ENCODE measurements around the gene GPD1.

Gene GPD1

GRCh38 chr12:50086148-50086547 lies 17.7 kb upstream of the GPD1 start:
- TF ChIP-seq, protein P1, sequence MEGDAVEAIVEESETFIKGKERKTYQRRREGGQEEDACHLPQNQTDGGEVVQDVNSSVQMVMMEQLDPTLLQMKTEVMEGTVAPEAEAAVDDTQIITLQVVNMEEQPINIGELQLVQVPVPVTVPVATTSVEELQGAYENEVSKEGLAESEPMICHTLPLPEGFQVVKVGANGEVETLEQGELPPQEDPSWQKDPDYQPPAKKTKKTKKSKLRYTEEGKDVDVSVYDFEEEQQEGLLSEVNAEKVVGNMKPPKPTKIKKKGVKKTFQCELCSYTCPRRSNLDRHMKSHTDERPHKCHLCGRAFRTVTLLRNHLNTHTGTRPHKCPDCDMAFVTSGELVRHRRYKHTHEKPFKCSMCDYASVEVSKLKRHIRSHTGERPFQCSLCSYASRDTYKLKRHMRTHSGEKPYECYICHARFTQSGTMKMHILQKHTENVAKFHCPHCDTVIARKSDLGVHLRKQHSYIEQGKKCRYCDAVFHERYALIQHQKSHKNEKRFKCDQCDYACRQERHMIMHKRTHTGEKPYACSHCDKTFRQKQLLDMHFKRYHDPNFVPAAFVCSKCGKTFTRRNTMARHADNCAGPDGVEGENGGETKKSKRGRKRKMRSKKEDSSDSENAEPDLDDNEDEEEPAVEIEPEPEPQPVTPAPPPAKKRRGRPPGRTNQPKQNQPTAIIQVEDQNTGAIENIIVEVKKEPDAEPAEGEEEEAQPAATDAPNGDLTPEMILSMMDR (conservative IDR thresholded peaks at IDR 0.05; ENCODE audit: control insufficient read depth, insufficient read depth, low read depth, low read length), result no peak
- H3K4me3 ChIP-seq (ENCODE audit: control insufficient read depth, low read depth, low read length), result peak overlapping the region; percentile 86
- no peak for DNase-seq (ENCODE audit: low read depth)

GRCh38 chr12:50087151-50087550 lies 16.7 kb upstream of the GPD1 start:
- H3K4me3 ChIP-seq (ENCODE audit: control insufficient read depth, low read depth, low read length), result no peak overlapping the region
- TF ChIP-seq, protein P1 (conservative IDR thresholded peaks at IDR 0.05; ENCODE audit: control insufficient read depth, insufficient read depth, low read depth, low read length), result no peak
- no peak for DNase-seq (ENCODE audit: low read depth)

DNA sequence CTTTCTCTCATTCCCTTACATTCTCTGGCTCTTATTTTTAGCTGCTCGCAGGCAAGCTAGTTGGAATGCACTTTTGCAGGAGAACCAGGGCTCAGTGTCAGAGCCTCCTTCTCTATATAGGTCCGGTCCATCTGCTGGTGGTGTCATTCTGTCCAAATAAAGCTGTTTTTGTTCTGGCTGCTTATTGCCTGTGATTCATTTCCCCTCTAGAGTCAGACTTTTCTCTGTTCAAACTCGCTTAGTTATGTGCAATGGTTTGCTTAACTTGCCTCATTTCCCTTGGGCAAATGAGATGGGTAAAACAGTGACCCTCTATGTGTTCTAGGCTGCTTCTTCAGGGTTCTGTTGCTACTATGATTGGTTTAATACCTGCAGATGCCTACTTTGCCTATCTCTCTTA lies 15.8 kb upstream of the GPD1 start:
- peak; percentile 82 for DNase-seq (ENCODE audit: low read depth)
- no peak overlapping the region for H3K4me3 ChIP-seq (ENCODE audit: control insufficient read depth, low read depth, low read length)
- TF ChIP-seq, protein P1 (conservative IDR thresholded peaks at IDR 0.05; ENCODE audit: control insufficient read depth, insufficient read depth, low read depth, low read length), result no peak

GRCh38 chr12:50088577-50089335 lies 15.1 kb upstream of the GPD1 start:
- no peak overlapping the region for H3K4me3 ChIP-seq (ENCODE audit: control insufficient read depth, low read depth, low read length)
- TF ChIP-seq, protein P1 (conservative IDR thresholded peaks at IDR 0.05; ENCODE audit: control insufficient read depth, insufficient read depth, low read depth, low read length), result peak; percentile 85
- DNase-seq (ENCODE audit: low read depth), result peak; percentile 59

DNA sequence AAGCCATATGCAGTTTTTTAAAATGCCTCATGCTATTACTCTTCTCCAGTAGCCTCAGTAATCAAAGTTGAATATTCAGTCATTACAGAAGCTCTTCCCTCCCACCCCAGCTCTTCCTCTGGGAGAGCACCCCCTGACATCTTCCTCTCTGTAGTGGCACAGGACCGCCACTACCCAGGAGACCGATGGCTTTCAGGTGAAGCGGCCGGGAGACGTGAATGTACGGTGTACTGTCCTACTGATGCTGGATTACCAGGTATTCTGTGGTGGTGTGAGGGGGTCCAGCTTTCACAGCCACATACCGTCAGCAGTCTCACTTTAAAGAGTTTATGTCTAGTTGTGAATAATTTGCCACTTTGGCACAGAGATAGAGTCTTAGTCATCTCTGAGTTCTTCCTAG lies 14.1 kb upstream of the GPD1 start:
- no peak for DNase-seq (ENCODE audit: low read depth)
- H3K4me3 ChIP-seq (ENCODE audit: control insufficient read depth, low read depth, low read length), result no peak overlapping the region
- TF ChIP-seq, protein P1 (conservative IDR thresholded peaks at IDR 0.05; ENCODE audit: control insufficient read depth, insufficient read depth, low read depth, low read length), result no peak

GRCh38 chr12:50090391-50090790 lies 13.4 kb upstream of the GPD1 start:
- TF ChIP-seq, protein P1 (conservative IDR thresholded peaks at IDR 0.05; ENCODE audit: control insufficient read depth, insufficient read depth, low read depth, low read length), result no peak
- no peak for DNase-seq (ENCODE audit: low read depth)
- no peak overlapping the region for H3K4me3 ChIP-seq (ENCODE audit: control insufficient read depth, low read depth, low read length)
